GM23248 (cell line): ENCODE results near the gene IL32.

ENCODE experiments used
- EZH2 ChIP-seq: fragments of 200-600 bp; sonication (generic); IDR thresholded peaks from 2 replicates; pipeline ENCODE4 v1.6.1; 2018; ENCODE audit warnings: antibody characterized with exemption, mild to moderate bottlenecking; ENCODE audit not compliant: insufficient read depth, poor library complexity, severe bottlenecking
- EZH2phosphoT487 ChIP-seq: fragments of 200-600 bp; sonication (generic); IDR thresholded peaks from 2 replicates; pipeline ENCODE4 v1.6.1; 2018; ENCODE audit warnings: antibody characterized with exemption, moderate library complexity, mild to moderate bottlenecking, low read depth; ENCODE audit not compliant: insufficient read depth

- TF ChIP-seq EZH2phosphoT487 (no peak), EZH2 (no peak)
Measured at GRCh38 chr16:3051494-3051893, 13.9 kb upstream of the IL32 start.
